ENCODE measurements around the gene ARL6. TPM values are rescaled to one million over a fixed set of nuclear protein-coding genes. Genes with fewer than 3 reads are reported as not detected.

The ARL6 gene
- total RNA-seq, 1 experiment from 2014 or later = 8.8 TPM

- H3K4me3 ChIP-seq (ENCODE audit: low read depth in 2 of 2, low read length in 2 of 2) = no peak overlapping the region
- ATAC-seq (no peak), DNase-seq (ENCODE audit: low read depth, low spot score) (no peak)
- no peaks in the 10 kb centered on the region for H3K4me1 ChIP-seq (ENCODE audit: control insufficient read depth, insufficient read depth, low read length)
- H3K27ac ChIP-seq (ENCODE audit: low read length) = no peak overlapping the region
- no peaks in the 10 kb centered on the region for H3K36me3 ChIP-seq (ENCODE audit: control insufficient read depth, insufficient read depth, low read length)
- BruUV-seq (replicated peaks) = no TSS peak
- ChIA-PET POLR2A (no interaction called here), CTCF (no interaction called here)
- intact Hi-C loops (cut with micrococcal nuclease; ENCODE audit: unreplicated experiment) (no loop called here), in situ Hi-C loops (cut with HindIII; ENCODE audit: low pct_unique_long_range_greater_than_20kb, low sequenced_read_pairs) (no loop called here)
- no peaks in the 10 kb centered on the region for H3K9me3 ChIP-seq (ENCODE audit: control insufficient read depth, insufficient read depth, low read depth, low read length)
- peaks cover 13% of the 10 kb centered on the region for H3K27me3 ChIP-seq (ENCODE audit: control insufficient read depth, insufficient read depth, low read length)
- TF ChIP-seq REST (IDR thresholded peaks at IDR 0.05; ENCODE audit: insufficient read depth in 1 of 2, low read depth in 2 of 2, low read length in 1 of 2) = no peak
- TF ChIP-seq TCF7L2 (IDR thresholded peaks at IDR 0.05; ENCODE audit: low read depth, low read length) = no peak
- TF ChIP-seq SIN3A (IDR thresholded peaks at IDR 0.05; ENCODE audit: borderline replicate concordance, insufficient read depth, low read depth, low read length) = no peak
- TF ChIP-seq CTCF (IDR thresholded peaks at IDR 0.05) = no peak
- TF ChIP-seq POLR2AphosphoS5 (IDR thresholded peaks at IDR 0.05; ENCODE audit: low read depth, low read length) = no peak
These were observed 50.8 kb downstream of the ARL6 start for GRCh38 chr3:97815149-97815917.

- POLR2A ChIA-PET = no interaction called here
- no TSS peak for BruUV-seq (replicated peaks)
- no peaks in the 10 kb centered on the region for H3K36me3 ChIP-seq (ENCODE audit: control insufficient read depth, insufficient read depth, low read length)
- intact Hi-C loops (cut with micrococcal nuclease; ENCODE audit: unreplicated experiment) (no loop called here), in situ Hi-C loops (cut with HindIII; ENCODE audit: low pct_unique_long_range_greater_than_20kb, low sequenced_read_pairs) (no loop called here)
- no peak overlapping the region for H3K27ac ChIP-seq (ENCODE audit: low read length)
- 0 out of 2 replicates have a peak, but pooled peaks cover 3% of the 10 kb centered on the region for H3K4me1 ChIP-seq (ENCODE audit: control insufficient read depth, insufficient read depth, low read length)
- CTCF ChIA-PET = interaction anchor here (0.6 kb wide), 1 partner anchor 11 kb away, joined by 5 read pairs; no protein-coding TSS in a partner anchor
- DNase-seq (ENCODE audit: low read depth, low spot score) (no peak), ATAC-seq (no peak)
- no peaks in the 10 kb centered on the region for H3K9me3 ChIP-seq (ENCODE audit: control insufficient read depth, insufficient read depth, low read depth, low read length)
- peaks cover 20% of the 10 kb centered on the region for H3K27me3 ChIP-seq (ENCODE audit: control insufficient read depth, insufficient read depth, low read length)
- TF ChIP-seq TCF7L2 (IDR thresholded peaks at IDR 0.05; ENCODE audit: low read depth, low read length) = no peak
- no peak for TF ChIP-seq SIN3A (IDR thresholded peaks at IDR 0.05; ENCODE audit: borderline replicate concordance, insufficient read depth, low read depth, low read length)
- TF ChIP-seq POLR2AphosphoS5 (IDR thresholded peaks at IDR 0.05; ENCODE audit: low read depth, low read length) = no peak
- no peak for TF ChIP-seq REST (IDR thresholded peaks at IDR 0.05; ENCODE audit: insufficient read depth in 1 of 2, low read depth in 2 of 2, low read length in 1 of 2)
- TF ChIP-seq CTCF (IDR thresholded peaks at IDR 0.05) = no peak
- no peak overlapping the region for H3K4me3 ChIP-seq (ENCODE audit: low read depth in 2 of 2, low read length in 2 of 2)
These were observed 52.3 kb downstream of the ARL6 start for GRCh38 chr3:97816811-97817210.
